SK-N-SH (cell line): ENCODE results near the gene DRC3. TPM values are rescaled to one million over a fixed set of nuclear protein-coding genes. Genes with fewer than 3 reads are reported as not detected.

Experiments used
- CTCF ChIA-PET: fragments of 300-600, 350-600 bp; formaldehyde crosslinking; extraction: SDS; loops from one replicate; lab custom pipeline; 2021; lab: Yijun Ruan, JAX
- POLR2A ChIA-PET: fragments of 350-600 bp; sonication (Branson Sonifier 250); formaldehyde crosslinking; extraction: SDS; loops from one replicate; lab custom pipeline; 2020; ENCODE audit warnings: antibody characterized with exemption, inconsistent platforms; lab: Yijun Ruan, JAX
- DNase-seq: peaks from one replicate; pipeline ENCODE4 v3.0.0; 2012
- H2AFZ ChIP-seq: fragments of 200-600 bp; sonication (generic); 2 replicates; pipeline ENCODE4 v1.8.1; 2016; ENCODE audit warnings: antibody characterized with exemption, mild to moderate bottlenecking, low read depth
- H3F3A ChIP-seq: fragments of 200-600 bp; sonication (generic); replicated peaks from 2 replicates; pipeline ENCODE3; 2016; ENCODE audit warnings: antibody characterized with exemption, mild to moderate bottlenecking; ENCODE audit not compliant: insufficient read depth
- H3K27ac ChIP-seq, 2 experiments: fragments of 200-500 bp in 1 of 2; fragments of 200-600 bp in 1 of 2; sonication (Bioruptor generic) in 1 of 2; sonication (generic), shearing (Covaris generic) in 1 of 2; 2 replicates each; pipeline versions ENCODE4 v1.5.1 to v1.6.1; 2014 to 2016; ENCODE audit warnings: low read depth in 2 of 2, inconsistent platforms in 1 of 2, low read length in 1 of 2, mild to moderate bottlenecking in 1 of 2, mixed read lengths in 1 of 2
- H3K27me3 ChIP-seq: fragments of 200-600 bp; sonication (generic), shearing (Covaris generic); 2 replicates; pipeline ENCODE4 v1.6.1; 2016; ENCODE audit warnings: mixed run types; ENCODE audit not compliant: insufficient read depth
- H3K36me3 ChIP-seq, 2 experiments: fragments of 200-500 bp in 1 of 2; fragments of 200-600 bp in 1 of 2; sonication (Bioruptor generic) in 1 of 2; sonication (generic) in 1 of 2; replicated peaks in 1 of 2; 2 replicates each; pipeline versions ENCODE3 to v1.5.1; 2014 to 2016; ENCODE audit warnings: low read length in 1 of 2, mild to moderate bottlenecking in 1 of 2; ENCODE audit not compliant: insufficient read depth in 2 of 2, control insufficient read depth in 1 of 2
- H3K4me1 ChIP-seq, 2 experiments: fragments of 200-500 bp in 1 of 2; fragments of 200-600 bp in 1 of 2; sonication (Bioruptor generic) in 1 of 2; sonication (generic), shearing (Covaris generic) in 1 of 2; 2 replicates each; pipeline versions ENCODE4 v1.5.1 to v1.6.1; 2014 to 2016; ENCODE audit warnings: low read depth in 1 of 2, low read length in 1 of 2, mixed run types in 1 of 2; ENCODE audit not compliant: insufficient read depth in 2 of 2, control insufficient read depth in 1 of 2
- H3K4me2 ChIP-seq: fragments of 200-600 bp; sonication (generic), shearing (Covaris generic); 2 replicates; pipeline ENCODE4 v1.6.1; 2017; ENCODE audit warnings: mixed run types
- H3K4me3 ChIP-seq, 2 experiments: fragments of 200-500 bp in 1 of 2; fragments of 200-600 bp in 1 of 2; sonication (Bioruptor generic) in 1 of 2; sonication (generic), shearing (Covaris generic) in 1 of 2; 2 replicates each; pipeline versions ENCODE4 v1.5.1 to v1.8.1; 2014 to 2016; ENCODE audit warnings: low read depth in 2 of 2, inconsistent platforms in 1 of 2, low read length in 1 of 2, mild to moderate bottlenecking in 1 of 2, mixed read lengths in 1 of 2, moderate library complexity in 1 of 2
- H3K79me2 ChIP-seq: fragments of 200-600 bp; sonication (generic); 2 replicates; pipeline ENCODE4 v1.8.1; 2017; ENCODE audit warnings: mild to moderate bottlenecking; ENCODE audit not compliant: insufficient read depth
- H3K9ac ChIP-seq: fragments of 200-600 bp; sonication (generic); 2 replicates; pipeline ENCODE4 v1.6.1; 2017; ENCODE audit warnings: mixed run types
- H3K9me2 ChIP-seq: fragments of 200-600 bp; sonication (generic); 2 replicates; pipeline ENCODE4 v1.6.1; 2017; ENCODE audit warnings: mixed run types
- H3K9me3 ChIP-seq: fragments of 200-600 bp; sonication (generic); 2 replicates; pipeline ENCODE4 v1.6.1; 2017; ENCODE audit warnings: mixed run types, mild to moderate bottlenecking, moderate library complexity
- H4K20me1 ChIP-seq: fragments of 200-600 bp; sonication (generic); 2 replicates; pipeline ENCODE4 v1.6.1; 2017; ENCODE audit warnings: mild to moderate bottlenecking, mixed run types; ENCODE audit not compliant: insufficient read depth
- EP300 ChIP-seq, 2 experiments: IDR thresholded peaks; 2 replicates each; pipeline versions ENCODE4 v1.4.0 to v1.6.1; 2012; ENCODE audit warnings: borderline replicate concordance in 1 of 2, low read depth in 1 of 2, low read length in 1 of 2
- EZH2phosphoT487 ChIP-seq: fragments of 200-600 bp; sonication (generic); IDR thresholded peaks from 2 replicates; pipeline ENCODE4 v1.6.1; 2017; ENCODE audit warnings: low read depth, mixed run types, mild to moderate bottlenecking, antibody characterized with exemption, moderate library complexity, borderline replicate concordance
- FOSL2 ChIP-seq: IDR thresholded peaks from 2 replicates; pipeline ENCODE4 v1.4.0; 2012; ENCODE audit warnings: low read depth, mild to moderate bottlenecking, moderate library complexity, borderline replicate concordance
- FOXJ3 ChIP-seq: sonication (generic); formaldehyde crosslinking; IDR thresholded peaks from 2 replicates; pipeline ENCODE4 v1.5.1; 2020; ENCODE audit warnings: mild to moderate bottlenecking, missing genetic modification reagents
- GABPA ChIP-seq: IDR thresholded peaks from 2 replicates; pipeline ENCODE4 v1.4.0; 2012; ENCODE audit warnings: low read depth, mild to moderate bottlenecking
- GATA2 ChIP-seq: sonication (generic); formaldehyde crosslinking; IDR thresholded peaks from 2 replicates; pipeline ENCODE4 v1.5.0; 2020; ENCODE audit warnings: mild to moderate bottlenecking, missing genetic modification reagents
- MEF2A ChIP-seq: IDR thresholded peaks from 2 replicates; pipeline ENCODE4 v1.4.0; 2012; ENCODE audit warnings: low read depth, borderline replicate concordance
- MXI1 ChIP-seq: IDR thresholded peaks from 2 replicates; pipeline ENCODE4 v1.6.1; 2012; ENCODE audit warnings: mild to moderate bottlenecking, low read depth, low read length, improper control_type of control experiment
- NFIC ChIP-seq: IDR thresholded peaks from 2 replicates; pipeline ENCODE4 v1.4.0; 2012; ENCODE audit warnings: borderline replicate concordance
- NRF1 ChIP-seq: IDR thresholded peaks from 2 replicates; pipeline ENCODE4 v1.6.1; 2012; ENCODE audit warnings: low read depth, mild to moderate bottlenecking, low read length
- POLR2AphosphoS5 ChIP-seq: IDR thresholded peaks from 2 replicates; pipeline ENCODE4 v1.6.1; 2012; ENCODE audit warnings: low read depth, low read length
- RCOR1 ChIP-seq: fragments of 150-350 bp; IDR thresholded peaks from 2 replicates; pipeline ENCODE4 v1.6.1; 2017; ENCODE audit warnings: antibody characterized with exemption, low read length
- RXRA ChIP-seq: IDR thresholded peaks from 2 replicates; pipeline ENCODE4 v1.4.0; 2012; ENCODE audit warnings: low read depth, mild to moderate bottlenecking, borderline replicate concordance
- TAF1 ChIP-seq: IDR thresholded peaks from 2 replicates; pipeline ENCODE4 v1.6.1; 2012; ENCODE audit warnings: low read depth, mild to moderate bottlenecking, low read length, moderate library complexity, borderline replicate concordance
- YY1 ChIP-seq: IDR thresholded peaks from 2 replicates; pipeline ENCODE4 v1.4.0; 2012; ENCODE audit warnings: low read depth, mild to moderate bottlenecking
- whole genome bisulfite sequencing: methylation state at CpG from one replicate; pipeline ENCODE4 v1.1.6; 2017; ENCODE audit warnings: low lambda C conversion rate; 5-methylcytosine and 5-hydroxymethylcytosine counted together
- polyA plus RNA-seq, 3 experiments: library from polyadenylated mRNA; depleted of rRNA; stranded (reverse); fragments of >200 nt; gene quantifications; 2 replicates each; pipeline ENCODE4 v1.2.3, GENCODE V29; 2012
- TF ChIP-seq, protein P1 (sequence below): IDR thresholded peaks from 2 replicates; pipeline ENCODE4; 2012
- TF ChIP-seq, protein P2 (sequence below): fragments of 150-350 bp; IDR thresholded peaks from 2 replicates; pipeline ENCODE4 v1.6.1; 2016; ENCODE audit warnings: mild to moderate bottlenecking, low read depth, low read length
- TF ChIP-seq, protein P3 (sequence below): IDR thresholded peaks from 2 replicates; pipeline ENCODE4 v1.4.0; 2012; ENCODE audit warnings: low read depth
- TF ChIP-seq, protein P4 (sequence below): IDR thresholded peaks from 2 replicates; pipeline ENCODE4 v1.4.0; 2012; ENCODE audit warnings: low read depth, borderline replicate concordance

DRC3 gene
- polyA plus RNA-seq, 1 of the 3 experiments (the other 2 are of a cell fraction): 3.6 TPM

DNA sequence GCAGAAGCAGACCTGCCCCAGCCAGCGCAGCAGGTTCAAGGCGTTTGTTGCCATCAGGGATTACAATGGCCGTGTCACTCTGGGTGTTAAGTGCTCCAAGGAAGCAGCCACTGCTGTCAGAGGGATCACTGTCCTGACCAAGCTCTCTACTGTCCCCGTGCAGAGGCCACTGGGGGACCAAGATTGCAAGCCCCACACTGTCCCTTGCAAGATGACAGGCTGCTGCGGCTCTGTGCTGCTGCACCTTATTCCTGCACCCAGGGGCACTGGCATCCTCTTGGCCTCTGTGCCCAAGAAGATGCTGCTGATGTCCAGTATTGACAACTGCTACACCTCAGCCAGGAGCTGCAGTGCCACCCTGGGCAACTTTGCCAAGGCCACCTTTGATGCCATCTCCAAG, 38.6 kb downstream of the DRC3 start:
- CTCF ChIA-PET: no interaction called here
- DNase-seq: no peak

DNA sequence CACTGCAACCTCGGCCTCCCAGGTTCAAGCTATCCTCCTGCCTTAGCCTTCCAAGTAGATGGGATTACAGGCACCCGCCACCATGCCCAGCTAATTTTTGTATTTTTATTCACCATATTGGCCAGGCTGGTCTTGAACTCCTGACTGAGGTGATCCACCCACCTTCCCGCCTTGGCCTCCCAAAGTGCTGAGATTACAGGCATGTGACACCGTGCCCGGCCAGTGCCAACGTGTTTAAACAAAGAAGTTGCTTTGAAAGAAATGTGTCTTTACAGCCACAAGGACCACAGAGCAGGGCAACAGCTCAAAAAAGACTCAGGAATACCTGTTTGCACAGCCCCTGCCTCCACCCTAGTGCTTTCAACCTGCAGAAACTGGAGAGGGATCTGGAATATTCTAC, 41.3 kb downstream of the DRC3 start:
- H3K4me3 ChIP-seq: no peak overlapping the region
- peaks cover 5 to 32% of the 10 kb centered on the region in 2 experiments; a peak in 3 of 4 replicates for H3K4me1 ChIP-seq
- H3F3A ChIP-seq: peaks cover 8% of the 10 kb centered on the region
- WGBS: 90% methylated on average over 6 of the region's 6 CpGs
- no peak overlapping the region for H3K4me2 ChIP-seq
- H4K20me1 ChIP-seq: no peaks in the 10 kb centered on the region
- H3K9ac ChIP-seq: no peak overlapping the region
- no peaks in the 10 kb centered on the region for H3K9me2 ChIP-seq
- H3K27me3 ChIP-seq: no peaks in the 10 kb centered on the region
- CTCF ChIA-PET: interaction anchor here (0.8 to 1.2 kb wide), 3 partner anchors 9 to 20 kb away, joined by 3 to 4 read pairs (median 3); no protein-coding TSS in a partner anchor
- no peak for DNase-seq
- H3K36me3 ChIP-seq: peaks cover 0 to 10% of the 10 kb centered on the region in 2 experiments
- TF ChIP-seq POLR2AphosphoS5 (no peak), RCOR1 (no peak), GABPA (no peak), FOXJ3 (CRISPR knock-in tag) (no peak), GATA2 (no peak)
- TF ChIP-seq, protein P1, sequence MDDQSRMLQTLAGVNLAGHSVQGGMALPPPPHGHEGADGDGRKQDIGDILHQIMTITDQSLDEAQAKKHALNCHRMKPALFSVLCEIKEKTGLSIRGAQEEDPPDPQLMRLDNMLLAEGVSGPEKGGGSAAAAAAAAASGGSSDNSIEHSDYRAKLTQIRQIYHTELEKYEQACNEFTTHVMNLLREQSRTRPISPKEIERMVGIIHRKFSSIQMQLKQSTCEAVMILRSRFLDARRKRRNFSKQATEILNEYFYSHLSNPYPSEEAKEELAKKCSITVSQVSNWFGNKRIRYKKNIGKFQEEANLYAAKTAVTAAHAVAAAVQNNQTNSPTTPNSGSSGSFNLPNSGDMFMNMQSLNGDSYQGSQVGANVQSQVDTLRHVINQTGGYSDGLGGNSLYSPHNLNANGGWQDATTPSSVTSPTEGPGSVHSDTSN: no peak
- H2AFZ ChIP-seq: no peak overlapping the region
- H3K79me2 ChIP-seq: no peaks in the 10 kb centered on the region
- POLR2A ChIA-PET: no interaction called here
- H3K27ac ChIP-seq: no peak overlapping the region
- no peaks in the 10 kb centered on the region for H3K9me3 ChIP-seq

More for the DNA sequence above, 38.6 kb downstream of the DRC3 start:
- Histone ChIP-seq H4K20me1 (no peaks in the 10 kb centered on the region), H2AFZ (no peak overlapping the region), H3K4me3 (no peak overlapping the region), H3K27me3 (no peaks in the 10 kb centered on the region), H3K4me1 (peaks cover 11 to 35% of the 10 kb centered on the region in 2 experiments; a peak in 3 of 4 replicates), H3K9me2 (no peaks in the 10 kb centered on the region), H3K27ac (no peak overlapping the region), H3K9ac (no peak overlapping the region), H3K4me2 (no peak overlapping the region), H3F3A (peaks cover 8% of the 10 kb centered on the region), H3K36me3 (peaks cover 0 to 7% of the 10 kb centered on the region in 2 experiments), H3K79me2 (no peaks in the 10 kb centered on the region), H3K9me3 (no peaks in the 10 kb centered on the region)
- POLR2A ChIA-PET: no interaction called here
- WGBS: 96% methylated on average over 3 of the region's 5 CpGs
- TF ChIP-seq, protein P2, sequence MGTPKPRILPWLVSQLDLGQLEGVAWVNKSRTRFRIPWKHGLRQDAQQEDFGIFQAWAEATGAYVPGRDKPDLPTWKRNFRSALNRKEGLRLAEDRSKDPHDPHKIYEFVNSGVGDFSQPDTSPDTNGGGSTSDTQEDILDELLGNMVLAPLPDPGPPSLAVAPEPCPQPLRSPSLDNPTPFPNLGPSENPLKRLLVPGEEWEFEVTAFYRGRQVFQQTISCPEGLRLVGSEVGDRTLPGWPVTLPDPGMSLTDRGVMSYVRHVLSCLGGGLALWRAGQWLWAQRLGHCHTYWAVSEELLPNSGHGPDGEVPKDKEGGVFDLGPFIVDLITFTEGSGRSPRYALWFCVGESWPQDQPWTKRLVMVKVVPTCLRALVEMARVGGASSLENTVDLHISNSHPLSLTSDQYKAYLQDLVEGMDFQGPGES: no peak
- TF ChIP-seq MEF2A: no peak
- TF ChIP-seq TAF1: no peak
- TF ChIP-seq, protein P3, sequence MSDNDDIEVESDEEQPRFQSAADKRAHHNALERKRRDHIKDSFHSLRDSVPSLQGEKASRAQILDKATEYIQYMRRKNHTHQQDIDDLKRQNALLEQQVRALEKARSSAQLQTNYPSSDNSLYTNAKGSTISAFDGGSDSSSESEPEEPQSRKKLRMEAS: no peak
- no peak for TF ChIP-seq NRF1
- no peak for TF ChIP-seq YY1
- no peak for TF ChIP-seq EZH2phosphoT487
- TF ChIP-seq MXI1: no peak
- TF ChIP-seq RCOR1: no peak
- TF ChIP-seq RXRA: no peak
- TF ChIP-seq FOSL2: no peak
- TF ChIP-seq, protein P4, sequence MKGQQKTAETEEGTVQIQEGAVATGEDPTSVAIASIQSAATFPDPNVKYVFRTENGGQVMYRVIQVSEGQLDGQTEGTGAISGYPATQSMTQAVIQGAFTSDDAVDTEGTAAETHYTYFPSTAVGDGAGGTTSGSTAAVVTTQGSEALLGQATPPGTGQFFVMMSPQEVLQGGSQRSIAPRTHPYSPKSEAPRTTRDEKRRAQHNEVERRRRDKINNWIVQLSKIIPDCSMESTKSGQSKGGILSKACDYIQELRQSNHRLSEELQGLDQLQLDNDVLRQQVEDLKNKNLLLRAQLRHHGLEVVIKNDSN: no peak
- no peak for TF ChIP-seq NFIC
- no peak for TF ChIP-seq EP300 (IDR thresholded peaks at IDR 0.05; ENCODE audit: borderline replicate concordance in 1 of 2, low read depth in 1 of 2, low read length in 1 of 2)
